GM12864 (cell line): ENCODE results near the gene DUSP6.

Experiments used
- DNase-seq: peaks from one replicate; pipeline ENCODE4 v3.0.0-alpha.2; 2011; ENCODE audit warnings: low read depth
- H3K4me3 ChIP-seq: 2 replicates; pipeline ENCODE4 v1.5.1; 2011; ENCODE audit warnings: mild to moderate bottlenecking, low read depth, low read length, control low read depth
- TF ChIP-seq, protein P1 (sequence below): IDR thresholded peaks from 2 replicates; pipeline ENCODE4 v1.5.1; 2011; ENCODE audit warnings: low read depth, mild to moderate bottlenecking, moderate library complexity, low read length, control low read depth, inconsistent platforms; ENCODE audit errors: missing control alignments

The DUSP6 gene

DNA sequence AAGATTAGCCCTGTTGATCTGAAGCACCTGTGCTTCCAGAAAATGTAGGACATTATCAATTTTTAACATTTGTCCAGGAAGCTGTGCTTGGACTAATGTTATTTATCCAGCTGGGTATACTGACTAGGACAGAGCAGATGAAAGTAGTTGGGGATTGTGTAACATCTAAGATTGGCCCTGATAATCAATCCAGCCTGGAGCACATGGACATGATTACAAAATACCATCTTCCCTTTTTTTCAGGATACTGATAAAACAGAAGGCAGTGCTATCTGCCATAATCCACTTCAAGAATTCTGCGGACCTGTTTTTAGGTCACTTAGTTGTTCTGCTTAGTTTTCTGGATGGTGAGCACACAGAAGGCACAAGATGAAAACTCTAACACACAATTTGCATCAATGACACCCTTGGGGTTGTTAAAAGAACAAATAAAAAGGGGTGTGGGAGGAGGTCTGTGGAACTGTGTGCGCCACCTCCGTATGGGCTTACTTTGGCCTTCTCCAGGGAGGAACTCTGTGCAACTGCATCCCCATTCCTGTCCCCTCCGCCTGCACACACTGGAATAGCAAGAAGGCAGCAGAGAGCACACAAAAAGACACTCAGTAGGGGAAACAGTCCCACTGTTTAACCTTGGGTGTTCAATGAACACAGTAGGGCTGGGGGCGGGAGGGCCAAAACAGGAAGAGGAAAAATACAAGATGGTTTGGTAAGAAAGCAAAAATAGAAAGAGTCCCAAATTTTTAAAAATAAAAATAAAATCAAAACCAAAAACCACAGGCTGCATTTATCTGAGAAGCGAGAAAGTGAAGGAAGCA lies 31.1 kb upstream of the DUSP6 start:
- TF ChIP-seq, protein P1, sequence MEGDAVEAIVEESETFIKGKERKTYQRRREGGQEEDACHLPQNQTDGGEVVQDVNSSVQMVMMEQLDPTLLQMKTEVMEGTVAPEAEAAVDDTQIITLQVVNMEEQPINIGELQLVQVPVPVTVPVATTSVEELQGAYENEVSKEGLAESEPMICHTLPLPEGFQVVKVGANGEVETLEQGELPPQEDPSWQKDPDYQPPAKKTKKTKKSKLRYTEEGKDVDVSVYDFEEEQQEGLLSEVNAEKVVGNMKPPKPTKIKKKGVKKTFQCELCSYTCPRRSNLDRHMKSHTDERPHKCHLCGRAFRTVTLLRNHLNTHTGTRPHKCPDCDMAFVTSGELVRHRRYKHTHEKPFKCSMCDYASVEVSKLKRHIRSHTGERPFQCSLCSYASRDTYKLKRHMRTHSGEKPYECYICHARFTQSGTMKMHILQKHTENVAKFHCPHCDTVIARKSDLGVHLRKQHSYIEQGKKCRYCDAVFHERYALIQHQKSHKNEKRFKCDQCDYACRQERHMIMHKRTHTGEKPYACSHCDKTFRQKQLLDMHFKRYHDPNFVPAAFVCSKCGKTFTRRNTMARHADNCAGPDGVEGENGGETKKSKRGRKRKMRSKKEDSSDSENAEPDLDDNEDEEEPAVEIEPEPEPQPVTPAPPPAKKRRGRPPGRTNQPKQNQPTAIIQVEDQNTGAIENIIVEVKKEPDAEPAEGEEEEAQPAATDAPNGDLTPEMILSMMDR = no peak
- DNase-seq = no peak
- no peak overlapping the region for H3K4me3 ChIP-seq

DNA sequence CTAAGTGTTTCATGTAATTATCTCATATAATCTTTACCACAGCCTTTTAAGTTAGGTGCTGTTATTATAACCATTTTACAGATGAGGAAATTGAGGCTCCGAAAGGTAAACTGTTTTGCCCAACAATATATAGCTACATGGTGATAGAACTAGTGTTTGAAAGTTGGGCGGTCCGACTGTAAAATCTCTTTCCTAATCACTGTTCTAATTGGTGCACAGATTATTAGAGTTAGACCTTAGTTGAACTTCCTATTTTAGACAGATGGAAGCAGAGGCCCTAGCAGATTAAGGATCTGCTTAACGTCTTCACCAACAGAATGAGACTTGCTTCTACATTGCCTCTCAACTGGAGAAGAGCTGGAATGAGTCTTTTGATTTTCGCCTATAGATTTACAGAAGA lies 30.0 kb upstream of the DUSP6 start:
- TF ChIP-seq, protein P1 = no peak
- DNase-seq = no peak

DNA sequence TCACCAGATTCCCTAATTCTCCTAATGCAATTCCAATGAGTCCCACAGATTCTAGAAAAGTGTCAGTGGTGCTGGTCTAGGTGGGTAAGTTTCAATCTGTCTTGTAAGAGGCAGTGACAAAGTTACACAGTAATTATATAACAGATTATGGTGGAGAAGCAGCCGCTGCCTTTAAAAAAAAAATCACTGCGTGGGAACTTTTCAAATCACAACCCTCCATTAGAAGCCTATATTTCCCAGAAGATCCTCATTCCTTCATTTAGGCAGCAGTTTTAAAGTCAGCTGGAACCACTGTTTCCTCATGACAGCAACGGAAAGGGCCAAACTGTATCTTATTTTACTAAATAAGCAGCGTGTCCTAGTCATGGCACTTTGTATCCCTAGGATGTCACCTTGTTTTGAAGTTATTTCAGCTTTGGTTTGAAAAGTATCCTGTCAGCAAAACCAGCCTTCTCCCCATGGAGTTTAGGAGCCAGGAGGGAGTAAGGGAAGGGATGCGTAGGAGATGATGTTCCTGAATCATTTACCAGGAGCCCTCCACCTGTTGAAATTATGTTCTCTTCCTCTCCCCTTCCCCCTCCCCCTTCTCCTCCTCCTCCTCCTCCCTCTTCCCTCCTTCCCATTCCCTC lies 27.7 kb upstream of the DUSP6 start:
- TF ChIP-seq, protein P1 = no peak
- no peak overlapping the region for H3K4me3 ChIP-seq
- no peak for DNase-seq

More for the DNA sequence above, 30.0 kb upstream of the DUSP6 start:
- H3K4me3 ChIP-seq = no peak overlapping the region

DNA sequence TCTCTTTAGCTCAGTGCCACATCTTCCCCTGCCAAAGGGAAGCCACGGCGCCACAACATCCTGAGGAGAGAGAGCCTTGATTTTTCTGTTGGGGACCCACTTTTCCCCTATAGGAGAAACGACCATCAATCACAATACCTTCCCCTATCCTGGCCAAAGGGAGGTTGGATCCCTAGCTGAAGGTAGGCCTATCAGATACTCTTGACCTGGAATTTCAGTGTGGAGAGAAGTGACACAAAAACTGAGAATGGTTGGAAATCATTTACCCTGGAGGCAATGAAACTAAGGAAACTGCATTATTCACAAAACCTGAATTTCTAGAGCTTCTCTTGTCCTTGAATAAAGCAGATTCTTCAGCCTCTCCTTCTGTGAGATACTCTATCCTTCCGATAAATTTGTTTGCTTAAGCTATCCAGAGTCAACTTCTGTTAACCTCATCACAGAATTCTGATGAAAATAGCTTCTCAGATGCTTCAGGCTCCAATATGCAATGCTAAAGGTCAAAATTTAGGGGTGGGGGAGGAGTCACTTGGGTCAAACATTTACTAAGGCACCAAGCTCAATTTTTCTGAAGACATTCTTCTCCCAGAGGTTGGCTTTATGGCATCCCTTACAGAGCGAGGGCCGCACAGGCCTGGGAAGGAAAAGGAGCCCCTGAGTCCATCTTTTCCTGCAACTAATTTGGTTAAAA lies 27.0 kb upstream of the DUSP6 start:
- no peak overlapping the region for H3K4me3 ChIP-seq

DNA sequence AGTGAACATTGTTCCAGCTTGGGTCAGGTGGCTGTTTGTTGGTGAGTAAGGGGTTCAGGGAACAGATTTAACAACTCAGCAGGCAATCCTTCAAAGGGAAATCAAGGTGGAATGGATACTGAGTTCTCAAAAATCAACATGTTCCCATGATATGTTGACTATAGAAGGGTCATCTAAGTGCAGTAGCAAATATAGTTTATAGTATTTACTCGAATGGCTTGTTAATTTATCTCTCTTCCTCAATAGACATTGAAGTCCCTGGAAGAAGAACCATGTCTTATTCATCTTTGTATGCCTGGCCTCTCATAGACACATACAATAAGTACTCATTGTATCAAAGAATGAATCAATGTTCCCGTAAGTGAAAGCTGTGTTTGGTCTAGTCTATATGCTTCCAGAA lies 24.5 kb upstream of the DUSP6 start:
- H3K4me3 ChIP-seq = no peak overlapping the region
- TF ChIP-seq, protein P1 = no peak
- DNase-seq = no peak

More for the DNA sequence above, 27.0 kb upstream of the DUSP6 start:
- TF ChIP-seq, protein P1 = no peak
- no peak for DNase-seq

DNA sequence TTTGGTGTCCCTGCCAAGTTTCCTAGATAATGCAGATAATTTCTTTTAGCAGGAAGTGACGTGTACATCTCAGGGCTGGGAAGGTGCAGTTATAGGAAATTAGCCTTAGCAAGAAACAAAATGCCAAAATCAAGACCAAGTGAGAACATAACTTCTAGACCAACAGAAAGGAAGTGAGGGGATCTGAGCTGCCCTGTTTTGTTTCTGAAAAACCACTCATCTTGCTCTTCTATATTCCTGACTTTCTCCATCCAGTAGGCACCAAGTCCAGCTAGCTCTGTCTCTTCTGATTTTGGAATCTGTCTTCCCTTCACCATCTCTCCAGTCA lies 23.9 kb upstream of the DUSP6 start:
- no peak overlapping the region for H3K4me3 ChIP-seq
- TF ChIP-seq, protein P1 = no peak
- DNase-seq = no peak
